Measurements from ENCODE around the gene TCERG1L.

TCERG1L gene

GRCh38 chr10:131155876-131156230 is 155.7 kb downstream of the TCERG1L start:
- no peak for TF ChIP-seq REST (IDR thresholded peaks at IDR 0.05; ENCODE audit: low read depth)
- TF ChIP-seq TCF12 (IDR thresholded peaks at IDR 0.05; ENCODE audit: low read depth), result no peak
- no peak for TF ChIP-seq EP300 (IDR thresholded peaks at IDR 0.05; ENCODE audit: borderline replicate concordance)
- no peak for TF ChIP-seq CREB1 (IDR thresholded peaks at IDR 0.05; ENCODE audit: low read depth)
- no peak for TF ChIP-seq USF1 (IDR thresholded peaks at IDR 0.05)
- no peak for TF ChIP-seq CEBPB (IDR thresholded peaks at IDR 0.05)
- TF ChIP-seq MAX (IDR thresholded peaks at IDR 0.05), result no peak
- no peak for TF ChIP-seq RAD21 (IDR thresholded peaks at IDR 0.05; ENCODE audit: low read depth)
- TF ChIP-seq ZBTB7A (IDR thresholded peaks at IDR 0.05; ENCODE audit: low read depth), result no peak
- no peak for TF ChIP-seq EGR1 (IDR thresholded peaks at IDR 0.05)
- no peak for TF ChIP-seq FOXM1 (IDR thresholded peaks at IDR 0.05; ENCODE audit: borderline replicate concordance, low read depth)
- no peak for TF ChIP-seq YY1 (IDR thresholded peaks at IDR 0.05; ENCODE audit: low read depth)
- no peak for TF ChIP-seq NFIC (IDR thresholded peaks at IDR 0.05)

- TF ChIP-seq EGR1 (IDR thresholded peaks at IDR 0.05), result no peak
- TF ChIP-seq USF1 (IDR thresholded peaks at IDR 0.05), result no peak
- no peak for TF ChIP-seq YY1 (IDR thresholded peaks at IDR 0.05; ENCODE audit: low read depth)
- TF ChIP-seq TEAD4 (IDR thresholded peaks at IDR 0.05), result no peak
- no peak for TF ChIP-seq NFIC (IDR thresholded peaks at IDR 0.05)
- no peak for TF ChIP-seq TAF1 (IDR thresholded peaks at IDR 0.05; ENCODE audit: low read depth)
- no peak for TF ChIP-seq CREB1 (IDR thresholded peaks at IDR 0.05; ENCODE audit: low read depth)
- TF ChIP-seq EP300 (IDR thresholded peaks at IDR 0.05; ENCODE audit: borderline replicate concordance), result no peak
- TF ChIP-seq CEBPB (IDR thresholded peaks at IDR 0.05), result no peak
- no peak for TF ChIP-seq FOXM1 (IDR thresholded peaks at IDR 0.05; ENCODE audit: borderline replicate concordance, low read depth)
- no peak for TF ChIP-seq MAX (IDR thresholded peaks at IDR 0.05)
- no peak for TF ChIP-seq TCF12 (IDR thresholded peaks at IDR 0.05; ENCODE audit: low read depth)
- TF ChIP-seq RAD21 (IDR thresholded peaks at IDR 0.05; ENCODE audit: low read depth), result no peak
- no peak for TF ChIP-seq REST (IDR thresholded peaks at IDR 0.05; ENCODE audit: low read depth)
- TF ChIP-seq ZBTB7A (IDR thresholded peaks at IDR 0.05; ENCODE audit: low read depth), result no peak
Observed at GRCh38 chr10:131155218-131155875, 156.2 kb downstream of the TCERG1L start.

GRCh38 chr10:131154306-131155025 is 157.1 kb downstream of the TCERG1L start:
- TF ChIP-seq REST (IDR thresholded peaks at IDR 0.05; ENCODE audit: low read depth), result no peak
- TF ChIP-seq RAD21 (IDR thresholded peaks at IDR 0.05; ENCODE audit: low read depth), result no peak
- TF ChIP-seq ZBTB7A (IDR thresholded peaks at IDR 0.05; ENCODE audit: low read depth), result no peak

GRCh38 chr10:131150126-131150525 is 161.4 kb downstream of the TCERG1L start:
- TF ChIP-seq CREB1 (IDR thresholded peaks at IDR 0.05; ENCODE audit: low read depth) (no peak), EP300 (IDR thresholded peaks at IDR 0.05; ENCODE audit: borderline replicate concordance) (no peak), FOXM1 (IDR thresholded peaks at IDR 0.05; ENCODE audit: borderline replicate concordance, low read depth) (no peak), TAF1 (IDR thresholded peaks at IDR 0.05; ENCODE audit: low read depth) (no peak), TEAD4 (IDR thresholded peaks at IDR 0.05) (no peak), MAX (IDR thresholded peaks at IDR 0.05) (no peak), EGR1 (IDR thresholded peaks at IDR 0.05) (no peak), RAD21 (IDR thresholded peaks at IDR 0.05; ENCODE audit: low read depth) (no peak), YY1 (IDR thresholded peaks at IDR 0.05; ENCODE audit: low read depth) (no peak), ZBTB7A (IDR thresholded peaks at IDR 0.05; ENCODE audit: low read depth) (no peak), TCF12 (IDR thresholded peaks at IDR 0.05; ENCODE audit: low read depth) (no peak), REST (IDR thresholded peaks at IDR 0.05; ENCODE audit: low read depth) (no peak), CEBPB (IDR thresholded peaks at IDR 0.05) (no peak), NFIC (IDR thresholded peaks at IDR 0.05) (no peak), USF1 (IDR thresholded peaks at IDR 0.05) (no peak)
